HEK293 (cell line): Measurements from ENCODE around the gene LMO7.

Experiments used
- CTCF ChIA-PET: fragments of 350-600 bp; formaldehyde crosslinking; extraction: SDS; loops from one replicate; lab custom pipeline; 2021; ENCODE audit warnings: antibody characterized with exemption; lab: Yijun Ruan, JAX
- POLR2A ChIA-PET: fragments of 300-600 bp; formaldehyde crosslinking; extraction: SDS; loops from one replicate; lab custom pipeline; 2020; ENCODE audit warnings: antibody characterized with exemption, inconsistent platforms; lab: Yijun Ruan, JAX
- H3K27ac ChIP-seq: fragments of 200-500 bp; sonication (Bioruptor generic); 2 replicates; pipeline ENCODE4 v1.5.1; 2014; ENCODE audit warnings: low read depth, low read length, control low read depth, inconsistent platforms; ENCODE audit errors: extremely low read depth
- H3K36me3 ChIP-seq, 2 experiments: fragments of 200-500 bp in 1 of 2; sonication (Bioruptor generic) in 1 of 2; 1 replicate in 1 of 2; 2 replicates in 1 of 2; pipeline ENCODE4 v1.5.1; 2014 to 2017; ENCODE audit warnings: inconsistent platforms in 2 of 2, low read length in 2 of 2; ENCODE audit not compliant: control insufficient read depth in 2 of 2, insufficient read depth in 1 of 2
- H3K4me1 ChIP-seq: fragments of 200-500 bp; sonication (Bioruptor generic); 2 replicates; pipeline ENCODE4 v1.5.1; 2014; ENCODE audit warnings: mild to moderate bottlenecking, low read length, inconsistent platforms; ENCODE audit not compliant: control insufficient read depth, insufficient read depth
- H3K4me3 ChIP-seq: 2 replicates; pipeline ENCODE4 v1.5.1; 2011; ENCODE audit warnings: low read depth, mild to moderate bottlenecking, control low read depth, low read length, moderate library complexity
- H3K9me3 ChIP-seq: fragments of 200-500 bp; sonication (Bioruptor generic); 2 replicates; pipeline ENCODE4 v1.5.1; 2014; ENCODE audit warnings: low read depth, low read length, inconsistent platforms; ENCODE audit not compliant: control insufficient read depth, insufficient read depth
- GFI1B ChIP-seq: fragments of 450-650 bp; formaldehyde crosslinking; IDR thresholded peaks from 2 replicates; pipeline ENCODE4 v1.5.1; 2016; ENCODE audit warnings: missing biosample characterization, missing genetic modification characterization
- HOXC10 ChIP-seq: sonication (generic); formaldehyde crosslinking; IDR thresholded peaks from 2 replicates; pipeline ENCODE4 v1.8.1; 2023; ENCODE audit warnings: mild to moderate bottlenecking, missing genetic modification reagents
- ZBTB20 ChIP-seq: fragments of 450-650 bp; formaldehyde crosslinking; IDR thresholded peaks from 2 replicates; pipeline ENCODE4 v1.5.1; 2016; ENCODE audit warnings: missing biosample characterization, missing genetic modification characterization
- ZBTB21 ChIP-seq: fragments of 450-650 bp; formaldehyde crosslinking; IDR thresholded peaks from 2 replicates; pipeline ENCODE4 v1.5.1; 2017; ENCODE audit warnings: missing biosample characterization, missing genetic modification characterization
- ZNF335 ChIP-seq: fragments of 450-650 bp; formaldehyde crosslinking; conservative IDR thresholded peaks from 2 replicates; pipeline ENCODE4 v1.5.1; 2016; ENCODE audit warnings: missing biosample characterization, missing genetic modification characterization
- ZNF555 ChIP-seq: fragments of 450-650 bp; formaldehyde crosslinking; conservative IDR thresholded peaks from 2 replicates; pipeline ENCODE4 v1.5.1; 2017; ENCODE audit warnings: missing biosample characterization, mild to moderate bottlenecking, missing genetic modification characterization, inconsistent platforms
- ZNF701 ChIP-seq: fragments of 450-650 bp; formaldehyde crosslinking; IDR thresholded peaks from 2 replicates; pipeline ENCODE4 v1.5.1; 2016; ENCODE audit warnings: missing biosample characterization, missing genetic modification characterization
- ZNF830 ChIP-seq: fragments of 450-650 bp; IDR thresholded peaks from 2 replicates; pipeline ENCODE4 v1.5.0; 2018; ENCODE audit warnings: missing biosample characterization, missing genetic modification characterization, low read depth, mild to moderate bottlenecking, moderate library complexity
- TF ChIP-seq, protein P1 (sequence below): fragments of 450-650 bp; formaldehyde crosslinking; IDR thresholded peaks from 2 replicates; pipeline ENCODE4 v1.5.1; 2016; ENCODE audit warnings: missing biosample characterization, missing genetic modification characterization
- TF ChIP-seq, protein P2 (sequence below): IDR thresholded peaks from 2 replicates; pipeline ENCODE4 v1.6.1; 2011; ENCODE audit warnings: mild to moderate bottlenecking, low read depth, low read length, borderline replicate concordance
- TF ChIP-seq, protein P3 (sequence below): fragments of 450-650 bp; formaldehyde crosslinking; IDR thresholded peaks from 2 replicates; pipeline ENCODE4 v1.5.1; 2016; ENCODE audit warnings: missing biosample characterization, missing genetic modification characterization
- TF ChIP-seq, protein P4 (sequence below): fragments of 450-650 bp; formaldehyde crosslinking; IDR thresholded peaks from 2 replicates; pipeline ENCODE4 v1.5.1; 2016; ENCODE audit warnings: missing biosample characterization, missing genetic modification characterization
- TF ChIP-seq, protein P5 (sequence below): fragments of 450-650 bp; formaldehyde crosslinking; IDR thresholded peaks from 2 replicates; pipeline ENCODE4 v1.5.1; 2016; ENCODE audit warnings: missing biosample characterization, missing genetic modification characterization, borderline replicate concordance
- TF ChIP-seq, protein P6 (sequence below): fragments of 450-650 bp; formaldehyde crosslinking; IDR thresholded peaks from 2 replicates; pipeline ENCODE4 v1.5.1; 2017; ENCODE audit warnings: missing biosample characterization, mild to moderate bottlenecking, missing genetic modification characterization, moderate library complexity
- TF ChIP-seq, protein P7 (sequence below): fragments of 450-650 bp; formaldehyde crosslinking; IDR thresholded peaks from 2 replicates; pipeline ENCODE4 v1.5.1; 2016; ENCODE audit warnings: missing biosample characterization, missing genetic modification characterization, low read depth
- TF ChIP-seq, protein P8 (sequence below): fragments of 450-650 bp; formaldehyde crosslinking; IDR thresholded peaks from 2 replicates; pipeline ENCODE4 v1.5.1; 2016; ENCODE audit warnings: missing biosample characterization, missing genetic modification characterization

The LMO7 gene

DNA sequence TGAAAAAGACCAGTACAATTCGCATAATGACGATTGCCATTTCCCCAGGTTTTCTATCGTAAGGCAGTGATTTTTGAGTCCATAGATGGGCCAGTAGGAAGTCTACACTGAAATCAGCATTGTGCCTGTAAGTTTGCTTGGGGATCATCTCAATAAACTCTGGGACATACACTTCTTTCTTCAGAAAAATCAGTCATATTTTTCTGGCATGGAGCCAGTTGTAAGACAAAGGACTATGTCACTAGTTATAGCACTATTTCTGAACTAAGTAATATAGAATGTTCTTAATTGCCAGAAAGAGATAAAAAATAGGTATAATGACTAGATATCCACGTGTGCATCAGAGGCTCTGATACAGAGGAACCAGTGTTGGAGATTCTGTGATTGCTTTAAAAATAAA, 243.5 kb downstream of the LMO7 start:
- TF ChIP-seq GFI1B = no peak
- 0 out of 2 replicates have a peak, but pooled peaks have one; percentile 39 for TF ChIP-seq ZNF830
- POLR2A ChIA-PET = no interaction called here
- no peaks in the 10 kb centered on the region for H3K36me3 ChIP-seq
- H3K4me3 ChIP-seq = no peak overlapping the region
- H3K9me3 ChIP-seq = no peaks in the 10 kb centered on the region
- no peaks in the 10 kb centered on the region for H3K4me1 ChIP-seq
- CTCF ChIA-PET = no interaction called here
- H3K27ac ChIP-seq = no peak overlapping the region

DNA sequence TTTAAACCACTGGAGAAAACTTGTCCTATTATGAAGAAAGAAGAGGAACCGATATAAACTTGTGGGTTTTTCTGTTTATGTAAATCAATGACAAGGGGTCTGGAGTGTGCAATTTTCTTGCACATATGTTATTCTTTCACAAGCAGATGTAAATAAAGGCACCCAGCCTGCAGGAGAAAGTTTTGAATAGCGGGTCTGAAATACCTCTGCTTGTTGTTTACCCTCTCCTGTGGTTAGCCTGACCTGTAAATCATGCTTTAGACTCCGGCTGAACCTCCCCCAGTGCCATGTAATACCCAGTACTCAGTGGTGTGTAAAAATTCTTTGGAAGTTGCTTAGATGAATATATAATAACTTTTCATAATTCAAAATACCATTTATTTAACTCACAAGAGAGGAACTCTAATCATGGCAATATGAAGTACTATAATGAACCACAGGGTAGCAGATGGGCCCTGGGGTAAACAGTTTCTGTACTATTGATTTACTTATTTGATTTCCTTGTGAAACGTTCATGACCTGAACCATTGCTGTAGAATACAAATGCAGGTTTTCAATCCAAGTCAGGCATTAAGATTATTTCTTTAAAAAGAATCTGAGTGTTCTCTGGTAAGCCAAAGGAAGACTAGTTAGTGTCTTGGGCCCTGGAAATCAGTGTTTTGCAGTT, 245.1 kb downstream of the LMO7 start:
- no peaks in the 10 kb centered on the region for H3K36me3 ChIP-seq
- no peak overlapping the region for H3K27ac ChIP-seq
- no peaks in the 10 kb centered on the region for H3K4me1 ChIP-seq
- H3K4me3 ChIP-seq = no peak overlapping the region
- no peaks in the 10 kb centered on the region for H3K9me3 ChIP-seq
- CTCF ChIA-PET = interaction anchor here (1.2 to 1.5 kb wide), 3 partner anchors 11 to 592 kb away, joined by 3 to 6 read pairs (median 4); no protein-coding TSS in a partner anchor
- POLR2A ChIA-PET = no interaction called here
- TF ChIP-seq, protein P1, sequence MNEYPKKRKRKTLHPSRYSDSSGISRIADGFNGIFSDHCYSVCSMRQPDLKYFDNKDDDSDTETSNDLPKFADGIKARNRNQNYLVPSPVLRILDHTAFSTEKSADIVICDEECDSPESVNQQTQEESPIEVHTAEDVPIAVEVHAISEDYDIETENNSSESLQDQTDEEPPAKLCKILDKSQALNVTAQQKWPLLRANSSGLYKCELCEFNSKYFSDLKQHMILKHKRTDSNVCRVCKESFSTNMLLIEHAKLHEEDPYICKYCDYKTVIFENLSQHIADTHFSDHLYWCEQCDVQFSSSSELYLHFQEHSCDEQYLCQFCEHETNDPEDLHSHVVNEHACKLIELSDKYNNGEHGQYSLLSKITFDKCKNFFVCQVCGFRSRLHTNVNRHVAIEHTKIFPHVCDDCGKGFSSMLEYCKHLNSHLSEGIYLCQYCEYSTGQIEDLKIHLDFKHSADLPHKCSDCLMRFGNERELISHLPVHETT (tag by site-specific recombination) = no peak
- no peak for TF ChIP-seq HOXC10 (CRISPR knock-in tag)
- TF ChIP-seq ZBTB20 (tag by site-specific recombination) = no peak
- TF ChIP-seq ZNF701 = no peak
- TF ChIP-seq, protein P2, sequence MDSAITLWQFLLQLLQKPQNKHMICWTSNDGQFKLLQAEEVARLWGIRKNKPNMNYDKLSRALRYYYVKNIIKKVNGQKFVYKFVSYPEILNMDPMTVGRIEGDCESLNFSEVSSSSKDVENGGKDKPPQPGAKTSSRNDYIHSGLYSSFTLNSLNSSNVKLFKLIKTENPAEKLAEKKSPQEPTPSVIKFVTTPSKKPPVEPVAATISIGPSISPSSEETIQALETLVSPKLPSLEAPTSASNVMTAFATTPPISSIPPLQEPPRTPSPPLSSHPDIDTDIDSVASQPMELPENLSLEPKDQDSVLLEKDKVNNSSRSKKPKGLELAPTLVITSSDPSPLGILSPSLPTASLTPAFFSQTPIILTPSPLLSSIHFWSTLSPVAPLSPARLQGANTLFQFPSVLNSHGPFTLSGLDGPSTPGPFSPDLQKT = no peak
- TF ChIP-seq, protein P3, sequence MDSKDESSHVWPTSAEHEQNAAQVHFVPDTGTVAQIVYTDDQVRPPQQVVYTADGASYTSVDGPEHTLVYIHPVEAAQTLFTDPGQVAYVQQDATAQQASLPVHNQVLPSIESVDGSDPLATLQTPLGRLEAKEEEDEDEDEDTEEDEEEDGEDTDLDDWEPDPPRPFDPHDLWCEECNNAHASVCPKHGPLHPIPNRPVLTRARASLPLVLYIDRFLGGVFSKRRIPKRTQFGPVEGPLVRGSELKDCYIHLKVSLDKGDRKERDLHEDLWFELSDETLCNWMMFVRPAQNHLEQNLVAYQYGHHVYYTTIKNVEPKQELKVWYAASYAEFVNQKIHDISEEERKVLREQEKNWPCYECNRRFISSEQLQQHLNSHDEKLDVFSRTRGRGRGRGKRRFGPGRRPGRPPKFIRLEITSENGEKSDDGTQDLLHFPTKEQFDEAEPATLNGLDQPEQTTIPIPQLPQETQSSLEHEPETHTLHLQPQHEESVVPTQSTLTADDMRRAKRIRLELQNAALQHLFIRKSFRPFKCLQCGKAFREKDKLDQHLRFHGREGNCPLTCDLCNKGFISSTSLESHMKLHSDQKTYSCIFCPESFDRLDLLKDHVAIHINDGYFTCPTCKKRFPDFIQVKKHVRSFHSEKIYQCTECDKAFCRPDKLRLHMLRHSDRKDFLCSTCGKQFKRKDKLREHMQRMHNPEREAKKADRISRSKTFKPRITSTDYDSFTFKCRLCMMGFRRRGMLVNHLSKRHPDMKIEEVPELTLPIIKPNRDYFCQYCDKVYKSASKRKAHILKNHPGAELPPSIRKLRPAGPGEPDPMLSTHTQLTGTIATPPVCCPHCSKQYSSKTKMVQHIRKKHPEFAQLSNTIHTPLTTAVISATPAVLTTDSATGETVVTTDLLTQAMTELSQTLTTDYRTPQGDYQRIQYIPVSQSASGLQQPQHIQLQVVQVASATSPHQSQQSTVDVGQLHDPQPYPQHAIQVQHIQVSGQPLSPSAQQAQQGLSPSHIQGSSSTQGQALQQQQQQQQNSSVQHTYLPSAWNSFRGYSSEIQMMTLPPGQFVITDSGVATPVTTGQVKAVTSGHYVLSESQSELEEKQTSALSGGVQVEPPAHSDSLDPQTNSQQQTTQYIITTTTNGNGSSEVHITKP (tag by site-specific recombination) = no peak
- TF ChIP-seq ZNF555 = no peak
- TF ChIP-seq, protein P4, sequence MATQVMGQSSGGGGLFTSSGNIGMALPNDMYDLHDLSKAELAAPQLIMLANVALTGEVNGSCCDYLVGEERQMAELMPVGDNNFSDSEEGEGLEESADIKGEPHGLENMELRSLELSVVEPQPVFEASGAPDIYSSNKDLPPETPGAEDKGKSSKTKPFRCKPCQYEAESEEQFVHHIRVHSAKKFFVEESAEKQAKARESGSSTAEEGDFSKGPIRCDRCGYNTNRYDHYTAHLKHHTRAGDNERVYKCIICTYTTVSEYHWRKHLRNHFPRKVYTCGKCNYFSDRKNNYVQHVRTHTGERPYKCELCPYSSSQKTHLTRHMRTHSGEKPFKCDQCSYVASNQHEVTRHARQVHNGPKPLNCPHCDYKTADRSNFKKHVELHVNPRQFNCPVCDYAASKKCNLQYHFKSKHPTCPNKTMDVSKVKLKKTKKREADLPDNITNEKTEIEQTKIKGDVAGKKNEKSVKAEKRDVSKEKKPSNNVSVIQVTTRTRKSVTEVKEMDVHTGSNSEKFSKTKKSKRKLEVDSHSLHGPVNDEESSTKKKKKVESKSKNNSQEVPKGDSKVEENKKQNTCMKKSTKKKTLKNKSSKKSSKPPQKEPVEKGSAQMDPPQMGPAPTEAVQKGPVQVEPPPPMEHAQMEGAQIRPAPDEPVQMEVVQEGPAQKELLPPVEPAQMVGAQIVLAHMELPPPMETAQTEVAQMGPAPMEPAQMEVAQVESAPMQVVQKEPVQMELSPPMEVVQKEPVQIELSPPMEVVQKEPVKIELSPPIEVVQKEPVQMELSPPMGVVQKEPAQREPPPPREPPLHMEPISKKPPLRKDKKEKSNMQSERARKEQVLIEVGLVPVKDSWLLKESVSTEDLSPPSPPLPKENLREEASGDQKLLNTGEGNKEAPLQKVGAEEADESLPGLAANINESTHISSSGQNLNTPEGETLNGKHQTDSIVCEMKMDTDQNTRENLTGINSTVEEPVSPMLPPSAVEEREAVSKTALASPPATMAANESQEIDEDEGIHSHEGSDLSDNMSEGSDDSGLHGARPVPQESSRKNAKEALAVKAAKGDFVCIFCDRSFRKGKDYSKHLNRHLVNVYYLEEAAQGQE (tag by site-specific recombination) = no peak
- TF ChIP-seq, protein P5, sequence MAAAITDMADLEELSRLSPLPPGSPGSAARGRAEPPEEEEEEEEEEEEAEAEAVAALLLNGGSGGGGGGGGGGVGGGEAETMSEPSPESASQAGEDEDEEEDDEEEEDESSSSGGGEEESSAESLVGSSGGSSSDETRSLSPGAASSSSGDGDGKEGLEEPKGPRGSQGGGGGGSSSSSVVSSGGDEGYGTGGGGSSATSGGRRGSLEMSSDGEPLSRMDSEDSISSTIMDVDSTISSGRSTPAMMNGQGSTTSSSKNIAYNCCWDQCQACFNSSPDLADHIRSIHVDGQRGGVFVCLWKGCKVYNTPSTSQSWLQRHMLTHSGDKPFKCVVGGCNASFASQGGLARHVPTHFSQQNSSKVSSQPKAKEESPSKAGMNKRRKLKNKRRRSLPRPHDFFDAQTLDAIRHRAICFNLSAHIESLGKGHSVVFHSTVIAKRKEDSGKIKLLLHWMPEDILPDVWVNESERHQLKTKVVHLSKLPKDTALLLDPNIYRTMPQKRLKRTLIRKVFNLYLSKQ (tag by site-specific recombination) = no peak
- TF ChIP-seq, protein P6, sequence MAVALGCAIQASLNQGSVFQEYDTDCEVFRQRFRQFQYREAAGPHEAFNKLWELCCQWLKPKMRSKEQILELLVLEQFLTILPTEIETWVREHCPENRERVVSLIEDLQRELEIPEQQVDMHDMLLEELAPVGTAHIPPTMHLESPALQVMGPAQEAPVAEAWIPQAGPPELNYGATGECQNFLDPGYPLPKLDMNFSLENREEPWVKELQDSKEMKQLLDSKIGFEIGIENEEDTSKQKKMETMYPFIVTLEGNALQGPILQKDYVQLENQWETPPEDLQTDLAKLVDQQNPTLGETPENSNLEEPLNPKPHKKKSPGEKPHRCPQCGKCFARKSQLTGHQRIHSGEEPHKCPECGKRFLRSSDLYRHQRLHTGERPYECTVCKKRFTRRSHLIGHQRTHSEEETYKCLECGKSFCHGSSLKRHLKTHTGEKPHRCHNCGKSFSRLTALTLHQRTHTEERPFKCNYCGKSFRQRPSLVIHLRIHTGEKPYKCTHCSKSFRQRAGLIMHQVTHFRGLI = no peak
- TF ChIP-seq, protein P7, sequence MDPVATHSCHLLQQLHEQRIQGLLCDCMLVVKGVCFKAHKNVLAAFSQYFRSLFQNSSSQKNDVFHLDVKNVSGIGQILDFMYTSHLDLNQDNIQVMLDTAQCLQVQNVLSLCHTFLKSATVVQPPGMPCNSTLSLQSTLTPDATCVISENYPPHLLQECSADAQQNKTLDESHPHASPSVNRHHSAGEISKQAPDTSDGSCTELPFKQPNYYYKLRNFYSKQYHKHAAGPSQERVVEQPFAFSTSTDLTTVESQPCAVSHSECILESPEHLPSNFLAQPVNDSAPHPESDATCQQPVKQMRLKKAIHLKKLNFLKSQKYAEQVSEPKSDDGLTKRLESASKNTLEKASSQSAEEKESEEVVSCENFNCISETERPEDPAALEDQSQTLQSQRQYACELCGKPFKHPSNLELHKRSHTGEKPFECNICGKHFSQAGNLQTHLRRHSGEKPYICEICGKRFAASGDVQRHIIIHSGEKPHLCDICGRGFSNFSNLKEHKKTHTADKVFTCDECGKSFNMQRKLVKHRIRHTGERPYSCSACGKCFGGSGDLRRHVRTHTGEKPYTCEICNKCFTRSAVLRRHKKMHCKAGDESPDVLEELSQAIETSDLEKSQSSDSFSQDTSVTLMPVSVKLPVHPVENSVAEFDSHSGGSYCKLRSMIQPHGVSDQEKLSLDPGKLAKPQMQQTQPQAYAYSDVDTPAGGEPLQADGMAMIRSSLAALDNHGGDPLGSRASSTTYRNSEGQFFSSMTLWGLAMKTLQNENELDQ (tag by site-specific recombination) = no peak
- no peak for TF ChIP-seq ZNF335 (tag by site-specific recombination)
- no peak for TF ChIP-seq ZBTB21 (tag by site-specific recombination)
- TF ChIP-seq, protein P8, sequence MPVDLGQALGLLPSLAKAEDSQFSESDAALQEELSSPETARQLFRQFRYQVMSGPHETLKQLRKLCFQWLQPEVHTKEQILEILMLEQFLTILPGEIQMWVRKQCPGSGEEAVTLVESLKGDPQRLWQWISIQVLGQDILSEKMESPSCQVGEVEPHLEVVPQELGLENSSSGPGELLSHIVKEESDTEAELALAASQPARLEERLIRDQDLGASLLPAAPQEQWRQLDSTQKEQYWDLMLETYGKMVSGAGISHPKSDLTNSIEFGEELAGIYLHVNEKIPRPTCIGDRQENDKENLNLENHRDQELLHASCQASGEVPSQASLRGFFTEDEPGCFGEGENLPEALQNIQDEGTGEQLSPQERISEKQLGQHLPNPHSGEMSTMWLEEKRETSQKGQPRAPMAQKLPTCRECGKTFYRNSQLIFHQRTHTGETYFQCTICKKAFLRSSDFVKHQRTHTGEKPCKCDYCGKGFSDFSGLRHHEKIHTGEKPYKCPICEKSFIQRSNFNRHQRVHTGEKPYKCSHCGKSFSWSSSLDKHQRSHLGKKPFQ (tag by site-specific recombination) = no peak
